Stimulated activated CD8-positive, alpha-beta memory T cell treated with anti-CD3 and anti-CD28 coated beads, Interleukin-15, amount 100 ng/mL, for 1 hour (primary cell): ENCODE data around the gene SCP2.
"Not testable (repeated sequence)": the region's sequence is repeated elsewhere in the genome, so short reads cannot be mapped to it uniquely, and the experiment has no call there.

Source experiments
- DNase-seq: peaks from one replicate; pipeline ENCODE4 v3.0.0-alpha.2; 2020; ENCODE audit warnings: low read depth

The SCP2 gene

GRCh38 chr1:52917156-52917555 lies 9.9 kb upstream of the SCP2 start:
- DNase-seq = no peak

DNA sequence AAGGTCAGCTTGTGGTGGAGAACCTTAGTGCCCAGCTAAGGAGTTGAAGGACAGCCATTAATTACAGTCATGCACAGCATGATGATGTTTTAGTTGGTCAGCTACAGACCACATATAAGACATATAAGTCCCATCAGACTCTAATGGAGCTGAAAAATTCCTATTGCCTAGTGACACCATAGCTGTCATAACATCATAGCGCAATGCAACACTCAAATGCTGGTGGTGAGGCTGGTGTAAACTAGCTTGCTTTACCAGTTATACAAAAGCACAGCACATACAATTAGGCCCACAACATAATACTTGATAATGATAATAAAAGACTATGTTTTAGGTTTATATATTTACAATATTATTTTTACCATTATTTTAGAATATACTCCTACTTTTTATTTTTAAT lies 9.5 kb upstream of the SCP2 start:
- no peak for DNase-seq

GRCh38 chr1:52918201-52918600 lies 8.9 kb upstream of the SCP2 start:
- no peak for DNase-seq

- no peak for DNase-seq
Observed at GRCh38 chr1:52919051-52919722, 7.9 kb upstream of the SCP2 start.

DNA sequence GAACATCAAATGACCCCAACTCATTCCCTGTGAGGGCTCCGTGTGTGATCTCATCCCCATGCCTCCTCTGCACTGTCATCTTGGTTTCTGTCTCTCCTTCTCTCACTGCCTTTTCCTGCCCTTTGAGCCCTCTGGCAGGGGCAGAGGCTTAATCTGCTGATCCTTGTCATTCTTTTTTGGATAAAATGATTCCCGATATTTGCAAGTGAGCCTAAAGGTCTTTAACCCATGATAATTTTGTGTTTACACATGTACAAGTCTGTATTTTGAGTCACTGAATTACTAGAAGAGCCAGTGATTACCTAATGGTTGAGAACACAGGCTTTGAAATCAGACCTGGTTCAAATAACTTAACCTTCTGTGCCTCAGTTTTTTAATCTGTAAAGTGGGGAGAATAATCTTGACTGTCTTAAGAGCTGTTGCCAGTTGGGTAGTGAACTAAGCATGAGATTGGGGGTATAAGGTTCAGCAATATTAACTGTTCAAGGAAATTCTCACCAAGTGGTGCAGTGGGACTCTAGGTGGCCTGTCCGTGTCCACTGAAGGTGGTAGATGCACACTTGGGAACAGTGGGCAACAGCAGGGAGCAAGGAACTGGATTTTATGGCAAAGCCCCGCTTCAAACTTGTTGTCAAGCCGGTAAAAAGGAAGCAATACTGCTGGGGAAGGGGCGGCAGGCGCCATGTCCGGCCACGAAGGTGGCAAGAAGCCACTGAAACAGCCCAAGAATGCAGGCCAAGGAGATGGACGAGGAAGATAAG lies 7.2 kb upstream of the SCP2 start:
- no peak for DNase-seq

DNA sequence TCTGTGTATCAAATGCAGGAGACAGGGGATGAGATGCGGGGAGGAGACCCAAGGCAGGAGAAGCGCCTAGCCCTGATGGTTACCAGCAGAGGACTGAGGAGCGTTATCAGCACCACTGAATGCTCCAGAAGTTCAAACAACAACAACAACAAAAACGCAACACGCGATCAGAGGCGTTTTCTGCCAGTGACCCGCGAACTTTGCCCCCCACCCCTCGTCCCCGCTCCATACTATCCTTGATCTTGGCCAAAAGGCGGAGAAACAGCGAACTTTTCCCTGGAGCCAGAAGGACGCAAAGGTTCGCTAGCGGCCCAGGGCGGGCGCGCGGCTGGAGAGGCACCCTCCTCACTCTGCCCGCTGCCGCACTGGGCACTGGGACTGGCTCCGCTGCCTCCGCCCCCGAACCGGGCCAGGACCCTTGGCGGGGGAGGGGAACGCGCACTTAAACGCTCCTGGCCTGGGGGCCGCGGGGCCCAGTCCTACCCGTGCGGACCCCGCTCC lies 6.2 kb upstream of the SCP2 start:
- no peak for DNase-seq

- DNase-seq = no peak
Observed at GRCh38 chr1:52925571-52926005, 1.5 kb upstream of the SCP2 start.

DNA sequence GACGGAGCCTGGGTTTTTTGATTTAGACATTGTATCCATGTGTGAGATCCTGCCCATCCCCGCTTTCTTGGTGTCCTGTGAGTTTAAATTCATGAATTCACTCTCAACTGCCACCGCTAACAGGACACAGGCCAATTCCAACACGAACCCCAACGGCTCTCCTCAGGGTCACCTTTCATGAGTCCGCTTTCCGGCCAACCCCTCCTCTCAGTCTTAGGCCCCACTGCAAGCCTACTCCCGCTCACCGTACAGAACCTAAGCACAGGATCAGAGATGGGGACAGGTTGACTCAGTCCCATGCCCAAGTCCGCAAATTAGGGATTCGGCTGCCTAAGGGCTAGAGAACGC lies 238 bp upstream of the SCP2 start:
- DNase-seq = no peak

DNA sequence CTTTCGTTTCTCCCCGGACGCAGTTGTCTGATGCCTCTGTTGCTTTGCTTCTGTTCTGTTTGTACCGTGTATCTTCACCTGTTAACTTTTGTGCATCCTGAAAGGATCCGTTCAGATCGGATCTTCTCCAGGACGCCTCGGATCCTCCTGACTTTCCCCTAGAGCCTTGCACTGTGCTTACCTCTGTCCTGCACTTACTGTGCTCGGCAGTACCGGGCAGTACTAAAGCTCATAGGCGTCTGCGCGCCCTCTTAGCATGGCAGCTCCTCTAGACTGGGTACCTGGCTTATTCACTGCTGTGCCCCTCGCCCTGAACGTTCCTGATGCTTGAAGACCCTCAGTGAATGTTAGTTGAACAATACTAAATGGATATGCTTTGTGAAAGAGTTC lies 934 bp downstream of the SCP2 start:
- DNase-seq = no peak

GRCh38 chr1:52929019-52929418 lies 1.9 kb downstream of the SCP2 start:
- no peak for DNase-seq

- DNase-seq = no peak
Observed at GRCh38 chr1:52937433-52938182, 10.5 kb downstream of the SCP2 start.

- DNase-seq = no peak
Observed at GRCh38 chr1:52938183-52938451, 11.0 kb downstream of the SCP2 start.

GRCh38 chr1:52943876-52944416 lies 16.9 kb downstream of the SCP2 start:
- DNase-seq = no peak

DNA sequence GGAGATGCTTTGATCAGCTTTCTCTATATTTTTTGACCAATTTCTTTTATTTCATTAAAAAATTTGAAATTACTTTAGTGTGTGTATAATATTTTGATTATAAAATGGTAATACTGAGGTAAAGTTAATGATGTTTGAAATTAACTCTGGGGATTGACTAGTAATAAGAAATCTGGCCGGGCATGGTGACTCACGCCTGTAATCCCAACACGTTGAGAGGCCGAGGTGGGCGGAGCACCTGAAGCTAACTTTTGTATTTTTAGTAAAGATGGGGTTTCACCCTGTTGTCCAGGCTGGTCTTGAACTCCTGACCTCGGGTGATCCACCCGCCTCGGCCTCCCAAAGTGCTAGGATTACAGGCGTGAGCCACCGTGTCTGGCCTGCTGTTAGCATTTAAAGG lies 17.5 kb downstream of the SCP2 start:
- no peak for DNase-seq

DNA sequence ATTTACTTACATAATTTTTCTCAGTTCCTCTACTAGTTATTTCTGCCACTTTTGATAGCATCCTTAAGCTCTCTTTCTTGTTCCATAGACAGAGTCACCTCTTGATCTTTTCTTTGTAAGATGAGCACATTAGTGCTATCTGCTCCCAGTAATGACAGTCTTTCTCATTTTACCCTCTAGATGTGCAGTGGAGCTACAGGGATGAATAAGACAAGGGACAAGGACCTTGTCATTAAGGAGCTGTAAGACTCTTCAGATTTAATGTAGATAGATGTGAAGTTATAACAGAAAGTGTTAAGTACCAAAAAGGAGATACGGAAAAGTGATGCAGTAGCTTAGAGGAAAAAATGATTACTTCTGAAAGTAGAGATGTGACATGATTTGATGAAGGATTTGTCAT lies 20.4 kb downstream of the SCP2 start:
- no peak for DNase-seq

- DNase-seq = not testable (repeated sequence)
Observed at GRCh38 chr1:52949602-52950001, 22.5 kb downstream of the SCP2 start.

DNA sequence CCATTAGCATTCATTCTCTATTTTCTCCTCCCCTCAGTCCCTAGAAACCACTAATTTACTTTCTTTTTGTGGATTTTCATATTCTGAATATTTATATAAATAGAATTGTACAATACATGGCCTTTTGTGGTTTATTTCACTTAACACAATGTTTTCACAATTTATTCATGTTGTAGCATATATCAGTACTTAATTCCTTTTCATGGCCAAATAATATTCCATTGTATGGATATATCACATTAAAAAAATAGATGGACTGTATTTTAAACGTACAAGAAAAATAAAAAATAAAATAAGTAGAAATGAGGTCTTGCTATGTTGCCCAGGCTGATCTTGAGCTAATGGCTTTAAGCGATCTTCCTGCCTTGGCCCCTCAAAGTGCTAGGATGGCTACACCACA lies 25.0 kb downstream of the SCP2 start:
- DNase-seq = no peak

GRCh38 chr1:52955129-52955970 lies 28.3 kb downstream of the SCP2 start:
- DNase-seq = no peak

GRCh38 chr1:52963101-52963500 lies 36.0 kb downstream of the SCP2 start:
- no peak for DNase-seq

DNA sequence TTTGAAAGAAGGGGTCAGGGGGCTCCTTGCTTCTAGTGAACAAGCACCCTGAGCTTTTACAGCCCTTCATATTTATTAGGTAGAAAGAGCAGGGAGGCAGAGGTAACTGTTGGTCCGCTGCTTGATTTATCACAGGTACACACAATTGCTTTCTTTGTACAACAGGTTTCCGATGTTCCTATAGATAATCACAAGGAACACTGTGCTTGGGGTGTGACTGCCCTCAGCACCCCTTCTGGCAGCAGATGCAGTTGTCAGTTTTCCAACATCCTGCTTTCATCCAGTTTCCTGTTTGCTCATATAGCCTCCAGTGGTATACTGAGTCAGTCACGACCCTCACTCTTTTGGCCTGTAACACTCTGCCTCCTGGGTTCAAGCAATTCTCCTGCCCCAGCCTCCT lies 40.6 kb downstream of the SCP2 start:
- DNase-seq = no peak

DNA sequence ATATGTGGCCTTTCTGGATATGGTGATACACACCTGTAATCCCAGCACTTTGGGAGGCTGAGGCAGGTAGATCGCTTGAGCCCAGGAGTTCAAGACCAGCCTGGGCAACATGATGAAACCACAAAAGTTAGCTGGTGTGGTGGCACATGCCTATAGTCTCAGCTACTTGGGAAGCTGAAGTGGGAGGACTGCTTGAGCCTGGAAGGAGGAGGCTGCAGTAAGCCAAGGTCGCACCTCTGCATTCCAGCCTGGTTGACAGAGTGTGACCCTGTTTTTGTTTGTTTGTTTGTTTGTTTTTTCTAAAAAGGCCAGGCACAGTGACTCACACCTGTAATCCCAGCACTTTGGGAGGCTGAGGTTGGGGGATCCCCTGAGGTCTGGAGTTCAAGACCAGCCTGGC lies 42.2 kb downstream of the SCP2 start:
- not testable (repeated sequence) for DNase-seq

GRCh38 chr1:52970149-52970548 lies 43.1 kb downstream of the SCP2 start:
- DNase-seq = no peak
